ENCODE measurements around the gene BPIFB1. TPM values are rescaled to one million over a fixed set of nuclear protein-coding genes. Genes with fewer than 3 reads are reported as not detected.

BPIFB1 gene
- total and polyA plus RNA-seq, 9 of the 15 experiments (the other 6 are each of a cell fraction or from before 2014, with no cell fraction given) = not detected

- ATAC-seq = no peak
- H3K79me2 ChIP-seq (ENCODE audit: control insufficient read depth, insufficient read depth, low read length) = no peaks in the 10 kb centered on the region
- H3K27ac ChIP-seq (ENCODE audit: extremely low read depth, low read depth, low read length) = no peak overlapping the region
- H3K36me3 ChIP-seq (ENCODE audit: control insufficient read depth, insufficient read depth, low read length) = no peaks in the 10 kb centered on the region
- H3K4me2 ChIP-seq (ENCODE audit: insufficient read depth, low read length) = no peak overlapping the region
- no peaks in the 10 kb centered on the region for H3K9me3 ChIP-seq (replicated peaks; ENCODE audit: control insufficient read depth, insufficient read depth, low read depth, low read length)
- intact Hi-C loops (cut with micrococcal nuclease) (no loop called here), in situ Hi-C loops (cut with MboI) (no loop called here)
- peaks cover 51 to 78% of the 10 kb centered on the region in 2 experiments for H3K27me3 ChIP-seq (ENCODE audit: control insufficient read depth in 2 of 2, insufficient read depth in 2 of 2, low read length in 2 of 2)
- WGBS (ENCODE audit: insufficient coverage, low coverage, missing lambda C conversion rate) = 19% methylated on average over 5 of the region's 5 CpGs
- H2AFZ ChIP-seq (ENCODE audit: low read depth, low read length) = no peak overlapping the region
- no peaks in the 10 kb centered on the region for H3K4me1 ChIP-seq (replicated peaks in 1 of 2; ENCODE audit: control insufficient read depth in 2 of 2, insufficient read depth in 2 of 2, low read length in 2 of 2)
- no TSS peak for BruUV-seq (replicated peaks)
- H3K9me1 ChIP-seq (ENCODE audit: control insufficient read depth, insufficient read depth, low read length) = no peaks in the 10 kb centered on the region
- FAIRE-seq = no peak
- peaks cover 11% of the 10 kb centered on the region; the same call in 1 of the 2 replicates for H4K20me1 ChIP-seq (replicated peaks; ENCODE audit: control insufficient read depth, insufficient read depth, low read length)
- CTCF ChIA-PET (ENCODE audit: low intra/inter-chr PET ratio) = no interaction called here
- H3K4me3 ChIP-seq = no peak overlapping the region
- DNase-seq (ENCODE audit: extremely low read depth in 1 of 4, low spot score in 3 of 4) = no peak
- POLR2A ChIA-PET = interaction anchor here (1.2 kb wide), 1 partner anchor 8 kb away, joined by 4 read pairs; no protein-coding TSS in a partner anchor
- no peak overlapping the region for H3K9ac ChIP-seq (ENCODE audit: insufficient read depth in 1 of 2, low read depth in 2 of 2, low read length in 2 of 2)
- no peak for TF ChIP-seq ATF1 (CRISPR knock-in tag; IDR thresholded peaks at IDR 0.05)
- TF ChIP-seq ATF1 (tag; IDR thresholded peaks at IDR 0.05) = no peak
- no peak for TF ChIP-seq RBM39 (optimal IDR thresholded peaks at IDR 0.05; ENCODE audit: low read depth, low read length)
- no peak for TF ChIP-seq ZNF431 (CRISPR knock-in tag; IDR thresholded peaks at IDR 0.05)
- TF ChIP-seq SMARCC2 (IDR thresholded peaks at IDR 0.05; ENCODE audit: low read depth) = no peak
- TF ChIP-seq BCOR (IDR thresholded peaks at IDR 0.05) = peak; percentile 66
- TF ChIP-seq THAP12 (CRISPR knock-in tag; IDR thresholded peaks at IDR 0.05) = no peak
- TF ChIP-seq RBM25 (IDR thresholded peaks at IDR 0.05; ENCODE audit: low read depth, low read length, severe bottlenecking) = peak; percentile 75
- TF ChIP-seq TRIM25 (IDR thresholded peaks at IDR 0.05; ENCODE audit: borderline replicate concordance) = no peak
- no peak for TF ChIP-seq TCF7L2 (IDR thresholded peaks at IDR 0.05; ENCODE audit: low read depth, low read length)
- TF ChIP-seq, protein P1, sequence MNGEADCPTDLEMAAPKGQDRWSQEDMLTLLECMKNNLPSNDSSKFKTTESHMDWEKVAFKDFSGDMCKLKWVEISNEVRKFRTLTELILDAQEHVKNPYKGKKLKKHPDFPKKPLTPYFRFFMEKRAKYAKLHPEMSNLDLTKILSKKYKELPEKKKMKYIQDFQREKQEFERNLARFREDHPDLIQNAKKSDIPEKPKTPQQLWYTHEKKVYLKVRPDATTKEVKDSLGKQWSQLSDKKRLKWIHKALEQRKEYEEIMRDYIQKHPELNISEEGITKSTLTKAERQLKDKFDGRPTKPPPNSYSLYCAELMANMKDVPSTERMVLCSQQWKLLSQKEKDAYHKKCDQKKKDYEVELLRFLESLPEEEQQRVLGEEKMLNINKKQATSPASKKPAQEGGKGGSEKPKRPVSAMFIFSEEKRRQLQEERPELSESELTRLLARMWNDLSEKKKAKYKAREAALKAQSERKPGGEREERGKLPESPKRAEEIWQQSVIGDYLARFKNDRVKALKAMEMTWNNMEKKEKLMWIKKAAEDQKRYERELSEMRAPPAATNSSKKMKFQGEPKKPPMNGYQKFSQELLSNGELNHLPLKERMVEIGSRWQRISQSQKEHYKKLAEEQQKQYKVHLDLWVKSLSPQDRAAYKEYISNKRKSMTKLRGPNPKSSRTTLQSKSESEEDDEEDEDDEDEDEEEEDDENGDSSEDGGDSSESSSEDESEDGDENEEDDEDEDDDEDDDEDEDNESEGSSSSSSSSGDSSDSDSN (IDR thresholded peaks at IDR 0.05; ENCODE audit: borderline replicate concordance in 1 of 2, low read depth in 2 of 2, low read length in 2 of 2) = no peak
- TF ChIP-seq, protein P2, sequence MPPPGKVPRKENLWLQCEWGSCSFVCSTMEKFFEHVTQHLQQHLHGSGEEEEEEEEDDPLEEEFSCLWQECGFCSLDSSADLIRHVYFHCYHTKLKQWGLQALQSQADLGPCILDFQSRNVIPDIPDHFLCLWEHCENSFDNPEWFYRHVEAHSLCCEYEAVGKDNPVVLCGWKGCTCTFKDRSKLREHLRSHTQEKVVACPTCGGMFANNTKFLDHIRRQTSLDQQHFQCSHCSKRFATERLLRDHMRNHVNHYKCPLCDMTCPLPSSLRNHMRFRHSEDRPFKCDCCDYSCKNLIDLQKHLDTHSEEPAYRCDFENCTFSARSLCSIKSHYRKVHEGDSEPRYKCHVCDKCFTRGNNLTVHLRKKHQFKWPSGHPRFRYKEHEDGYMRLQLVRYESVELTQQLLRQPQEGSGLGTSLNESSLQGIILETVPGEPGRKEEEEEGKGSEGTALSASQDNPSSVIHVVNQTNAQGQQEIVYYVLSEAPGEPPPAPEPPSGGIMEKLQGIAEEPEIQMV (tag; conservative IDR thresholded peaks at IDR 0.05; ENCODE audit: low read depth) = no peak
These were observed 33.3 kb downstream of the BPIFB1 start for GRCh38 chr20:33316343-33316742.

Measured in K562 (cell line).